GM12864 (cell line): ENCODE measurements around the gene CT45A3.
A peak's percentile ranks its signal among the peaks of the same experiment; 100 is the strongest.
"Not testable (repeated sequence)": the region's sequence is repeated elsewhere in the genome, so short reads cannot be mapped to it uniquely, and the experiment has no call there.

Experiments used
- DNase-seq: peaks from one replicate; pipeline ENCODE4 v3.0.0-alpha.2; 2011; ENCODE audit warnings: low read depth
- H3K4me3 ChIP-seq: 2 replicates; pipeline ENCODE4 v1.5.1; 2011; ENCODE audit warnings: mild to moderate bottlenecking, low read depth, low read length, control low read depth
- CTCF ChIP-seq: IDR thresholded peaks from 2 replicates; pipeline ENCODE4 v1.5.1; 2011; ENCODE audit warnings: low read depth, mild to moderate bottlenecking, moderate library complexity, low read length, control low read depth, inconsistent platforms; ENCODE audit errors: missing control alignments

CT45A3 gene

DNA sequence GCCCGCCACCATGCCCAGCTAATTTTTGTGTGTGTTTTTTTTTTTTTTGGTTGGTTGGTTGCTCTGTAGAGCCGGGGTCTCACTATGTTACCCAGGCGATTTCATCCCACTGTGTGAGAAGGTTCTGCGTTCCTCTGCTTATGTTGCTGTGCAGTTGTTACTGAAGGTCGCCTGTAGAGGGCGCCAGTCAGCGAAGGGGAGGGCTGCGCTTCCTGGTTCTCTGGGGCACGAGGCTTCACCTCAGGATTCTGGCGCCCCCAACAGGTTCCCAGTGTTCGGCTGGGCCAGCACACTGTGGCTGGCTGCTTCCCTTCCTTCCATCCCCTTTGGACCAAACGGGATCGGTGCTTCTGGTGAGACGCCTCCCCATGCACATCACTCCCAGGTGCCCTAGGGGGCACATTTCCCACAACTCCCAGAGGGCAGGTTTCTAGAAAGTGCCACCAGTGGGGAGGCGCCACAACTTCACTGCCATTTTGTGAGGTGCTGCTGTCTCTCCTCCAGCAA lies 54.8 kb downstream of the CT45A3 start, which contains the start of gene CT45A1:
CT45A1 (plus strand) TSS at position 457 of the 507 bp plus-strand sequence. CDS start 5,302 bp downstream, outside the sequence.
- TF ChIP-seq CTCF: peak; percentile 39
- not testable (repeated sequence) for DNase-seq

More for the DNA sequence above, 54.8 kb downstream of the CT45A3 start, which contains the start of gene CT45A1:
- H3K4me3 ChIP-seq: not testable (repeated sequence)
